CD4-positive, alpha-beta T cell treated with Interleukin-1 beta for 1 hour (primary cell): ENCODE data around the gene TMEM225.
"Not testable (repeated sequence)": the region's sequence is repeated elsewhere in the genome, so short reads cannot be mapped to it uniquely, and the experiment has no call there.

Source experiments
- DNase-seq, 2 donors: peaks; one replicate each; pipeline ENCODE4 v3.0.0-alpha.2; 2020 to 2022

The TMEM225 gene, protein sequence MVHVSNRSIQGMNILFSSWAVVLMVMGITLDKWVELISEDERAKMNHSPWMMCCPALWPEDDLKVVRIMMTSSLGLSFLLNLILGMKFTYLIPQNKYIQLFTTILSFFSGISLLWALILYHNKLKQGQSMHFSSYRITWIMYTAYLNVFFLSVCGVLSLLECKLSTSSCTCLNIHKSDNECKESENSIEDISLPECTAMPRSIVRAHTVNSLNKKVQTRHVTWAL

GRCh38 chr11:123885570-123885969 lies at the start of gene TMEM225:
Gene TMEM225 (minus strand): TSS chr11:123885670. CDS start chr11:123885425, 245 bp downstream.
- DNase-seq = no peak

- DNase-seq = no peak
These were observed 38.6 kb upstream of the TMEM225 start for GRCh38 chr11:123924027-123924426.

- DNase-seq = no peak
These were observed 35.5 kb upstream of the TMEM225 start for GRCh38 chr11:123920943-123921342.

DNA sequence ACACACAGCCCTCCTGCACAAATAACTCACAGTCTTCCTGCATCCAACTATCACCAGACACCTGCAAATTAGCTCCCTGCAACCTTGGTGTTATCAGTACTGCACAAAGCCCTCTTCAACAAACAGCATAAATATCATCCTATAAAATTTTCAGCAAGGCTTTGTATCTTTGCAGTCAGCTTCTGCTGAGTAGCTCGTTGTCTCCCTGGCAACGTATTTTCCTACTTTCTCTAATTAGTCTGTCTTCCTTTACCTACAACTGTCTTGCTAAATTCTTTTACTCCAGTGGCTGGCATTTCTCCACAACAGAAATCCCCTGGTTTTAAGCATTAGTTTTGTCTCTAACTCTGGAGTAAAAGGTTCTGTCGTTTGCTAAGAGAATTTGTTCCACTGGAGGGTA lies 20.4 kb upstream of the TMEM225 start:
- no peak for DNase-seq

DNA sequence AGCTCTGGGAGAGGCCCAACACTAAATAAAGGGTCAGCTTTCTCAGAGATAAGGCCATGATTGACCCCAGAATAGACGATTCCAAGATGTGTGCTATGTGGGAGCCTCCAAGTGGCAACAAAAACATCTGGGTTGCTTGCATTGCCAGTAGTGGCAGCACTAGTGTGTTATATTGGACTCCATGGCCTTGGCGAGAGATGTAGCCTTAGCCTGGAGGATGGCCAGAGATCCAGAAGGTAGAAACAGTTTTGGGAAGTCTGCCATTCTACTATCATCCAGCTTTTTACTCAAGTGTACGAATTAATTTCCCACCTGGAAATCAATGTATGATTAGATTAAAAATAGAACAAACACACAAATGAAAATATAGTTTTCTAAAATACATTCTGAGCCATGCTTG lies 19.5 kb upstream of the TMEM225 start:
- DNase-seq = no peak

GRCh38 chr11:123903932-123904331 lies 18.5 kb upstream of the TMEM225 start:
- DNase-seq = no peak

DNA sequence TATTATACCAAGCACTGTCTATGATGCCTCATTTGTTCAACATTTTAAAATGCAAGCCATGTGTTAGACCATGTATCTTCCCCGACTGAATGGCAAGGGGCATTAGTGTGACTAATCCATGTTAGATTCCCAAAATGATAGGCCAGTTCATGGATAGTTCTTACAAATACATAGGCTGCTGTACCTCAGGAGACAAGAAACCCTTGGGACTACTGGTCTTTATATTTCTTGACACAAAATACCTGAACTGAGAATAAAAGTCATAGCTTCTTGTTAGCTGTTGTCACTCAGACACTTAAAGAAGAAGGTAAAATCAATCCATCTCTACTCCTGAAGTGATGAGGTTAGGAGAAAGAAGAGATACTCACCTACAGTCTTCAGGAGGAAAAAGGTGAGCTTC lies 16.4 kb upstream of the TMEM225 start, which contains the start of gene OR8D4:
OR8D4 (plus strand) TSS at position 301 of the 400 bp plus-strand sequence. CDS start 4,265 bp downstream, outside the sequence.
- no peak for DNase-seq

GRCh38 chr11:123899792-123900191 lies 14.3 kb upstream of the TMEM225 start:
- no peak for DNase-seq

GRCh38 chr11:123892031-123892430 lies 6.6 kb upstream of the TMEM225 start:
- no peak for DNase-seq

DNA sequence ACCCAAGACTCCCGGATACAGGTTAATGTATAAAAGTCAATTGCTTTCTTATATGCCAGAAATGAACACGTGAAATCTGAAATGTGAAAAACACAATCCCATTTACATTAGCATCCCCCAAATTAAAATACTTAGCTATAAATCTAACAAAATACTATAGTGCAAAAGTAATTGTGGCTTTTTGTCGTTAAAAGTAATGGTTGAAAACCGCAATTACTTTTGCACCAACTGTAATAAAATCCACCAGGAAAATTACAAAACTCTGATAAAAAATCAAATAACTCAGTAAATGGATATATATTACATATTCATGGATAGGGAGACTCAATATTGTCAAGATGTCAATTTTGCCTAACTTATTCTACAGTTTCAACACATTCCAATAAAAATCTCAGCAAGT lies 4.6 kb downstream of the TMEM225 start:
- DNase-seq = no peak

- DNase-seq = not testable (repeated sequence)
These were observed 17.7 kb downstream of the TMEM225 start for GRCh38 chr11:123867795-123868194.

GRCh38 chr11:123865293-123865692 lies 20.2 kb downstream of the TMEM225 start:
- DNase-seq = not testable (repeated sequence)

- no peak for DNase-seq
These were observed 25.7 kb downstream of the TMEM225 start for GRCh38 chr11:123859731-123860130.

- no peak for DNase-seq
These were observed 29.0 kb downstream of the TMEM225 start for GRCh38 chr11:123856444-123856843.

GRCh38 chr11:123853038-123853437 lies 32.4 kb downstream of the TMEM225 start:
- no peak for DNase-seq

DNA sequence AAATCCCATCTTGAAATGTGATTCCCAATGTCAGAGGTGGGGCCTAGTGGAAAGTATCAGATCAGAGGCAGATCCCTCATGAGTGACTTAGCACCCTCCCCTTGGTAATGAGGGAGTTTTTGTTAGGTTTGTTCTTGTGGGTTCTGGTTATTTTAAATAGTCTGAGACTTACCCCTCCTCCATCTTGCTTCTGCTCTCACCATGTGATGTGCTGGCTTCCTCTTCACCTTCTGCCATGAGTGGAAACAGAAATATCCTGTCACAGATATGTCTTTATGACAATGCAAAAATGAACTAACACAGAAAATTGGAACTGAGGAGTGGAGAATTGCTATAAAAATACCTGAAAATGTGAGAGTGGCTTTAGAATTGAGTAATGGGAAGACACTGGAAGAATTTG lies 33.1 kb downstream of the TMEM225 start:
- DNase-seq = no peak

DNA sequence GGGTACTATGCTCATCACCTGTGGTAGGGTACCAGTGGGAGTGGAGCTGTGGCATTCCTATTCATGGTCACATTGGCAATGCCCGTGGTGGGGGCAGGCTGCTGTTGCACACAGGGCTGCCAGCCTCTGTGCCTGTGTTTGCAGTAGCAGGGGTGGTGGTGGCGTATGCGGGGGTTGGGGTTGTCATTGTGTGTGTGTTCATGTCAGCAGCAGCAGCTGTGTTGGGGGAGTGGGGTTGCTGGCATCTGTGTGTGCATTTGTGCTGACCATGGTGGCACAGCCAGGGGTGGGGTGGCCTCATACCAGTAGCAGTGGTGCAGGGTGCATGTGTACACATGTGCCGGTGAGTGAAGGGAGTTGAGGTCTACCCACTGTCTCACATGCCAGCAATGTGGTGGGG lies 34.4 kb downstream of the TMEM225 start:
- DNase-seq = no peak

DNA sequence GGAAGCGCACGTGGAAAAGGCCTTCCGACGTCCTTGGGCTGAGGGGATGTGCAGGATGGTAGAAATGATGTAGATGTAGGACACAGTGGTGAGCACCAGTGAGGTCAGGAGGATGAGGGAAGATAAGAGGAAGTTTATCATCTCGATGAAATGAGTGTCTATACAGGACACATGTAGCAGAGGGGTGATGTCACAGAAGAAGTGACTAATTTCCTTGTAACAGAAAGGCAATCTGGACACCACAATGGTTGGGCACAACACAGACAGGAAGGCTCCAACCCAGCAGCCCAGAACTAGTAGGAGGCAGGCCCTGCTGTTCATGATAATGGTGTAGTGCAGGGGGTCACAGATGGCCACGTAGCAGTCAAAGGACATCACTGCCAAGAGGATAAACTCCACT lies 44.3 kb downstream of the TMEM225 start:
- no peak for DNase-seq

DNA sequence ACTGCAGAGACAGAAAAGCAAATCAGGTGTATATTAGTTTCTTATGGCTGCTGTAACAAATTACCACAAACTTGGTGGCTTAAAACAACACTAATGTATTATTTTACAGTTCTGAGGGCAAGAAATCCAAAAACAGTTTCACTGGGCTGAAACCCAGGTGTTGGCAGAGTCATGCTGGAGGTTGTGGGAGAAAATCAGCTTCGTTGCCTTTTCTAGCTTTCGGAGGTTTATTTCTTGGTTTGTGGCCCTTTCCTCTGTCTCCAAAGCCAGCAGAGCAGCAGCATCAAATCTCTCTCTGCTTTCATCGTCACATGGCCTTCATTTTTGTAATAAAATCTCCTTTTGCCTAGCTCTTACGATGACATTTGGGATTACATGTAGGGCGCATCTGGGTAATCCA lies 46.3 kb downstream of the TMEM225 start:
- DNase-seq = no peak

GRCh38 chr11:123838659-123839058 lies 46.8 kb downstream of the TMEM225 start:
- no peak for DNase-seq

DNA sequence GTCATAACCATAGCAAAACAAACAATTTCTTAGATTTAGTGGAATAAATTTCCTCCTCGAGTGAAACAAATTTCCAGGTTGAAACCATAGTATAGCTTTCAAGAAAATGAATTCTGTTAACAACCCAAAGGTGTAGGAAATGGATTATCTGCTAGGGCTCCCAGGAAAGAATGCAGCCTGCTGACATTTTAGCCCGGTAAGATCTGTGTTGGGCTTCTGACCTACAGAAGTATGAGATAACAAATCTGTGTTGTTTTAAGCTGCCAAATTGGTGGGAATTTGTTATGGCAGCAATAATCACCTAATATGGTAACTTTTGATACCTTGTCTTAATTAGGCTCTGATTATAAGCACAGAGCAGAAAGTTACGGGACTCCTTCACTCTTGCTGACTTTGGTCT lies 47.3 kb downstream of the TMEM225 start:
- no peak for DNase-seq

DNA sequence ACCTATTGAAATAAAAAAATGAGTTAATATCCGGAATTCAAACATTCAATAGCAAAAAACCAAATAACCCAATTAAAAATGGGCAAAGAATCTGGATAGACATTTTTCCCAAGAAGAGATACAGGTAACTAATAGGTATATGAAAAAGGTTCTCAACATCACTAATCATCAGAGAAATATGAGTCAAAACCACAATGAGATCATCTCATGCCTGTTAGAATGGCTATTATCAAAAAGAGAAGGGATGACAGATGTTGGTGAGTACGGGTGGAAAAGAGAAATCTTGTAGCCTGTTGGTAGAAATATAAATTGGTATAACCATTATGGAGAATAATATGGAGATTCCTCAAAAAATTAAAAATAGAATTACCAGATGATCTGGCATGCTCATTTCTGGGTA lies 52.4 kb downstream of the TMEM225 start:
- DNase-seq = no peak
